Caco-2 (cell line): ENCODE results near the gene TTLL7. TPM values are rescaled to one million over a fixed set of nuclear protein-coding genes. Genes with fewer than 3 reads are reported as not detected.

Experiments used
- BruUV-seq: library from RNA; stranded (reverse); fragments of 400-500 nt; replicated peaks from 2 replicates; lab custom pipeline; 2021; lab: Mats Ljungman, UMichigan
- CTCF ChIA-PET: fragments of 300-600 bp; sonication (Branson Sonifier 250); formaldehyde crosslinking; loops from one replicate; lab custom pipeline; 2022; ENCODE audit warnings: antibody characterized with exemption; lab: Charles Lee
- POLR2A ChIA-PET: fragments of 300-600 bp; sonication (Branson Sonifier 250); formaldehyde crosslinking; loops from one replicate; lab custom pipeline; 2022; ENCODE audit warnings: antibody characterized with exemption; lab: Charles Lee
- DNase-seq, 2 experiments: peaks; one replicate each; pipeline versions ENCODE4 v3.0.0 to v3.0.0-alpha.2; 2020 to 2022
- H3K27me3 ChIP-seq: replicated peaks from 2 replicates; pipeline ENCODE4 v1.6.0; 2011; ENCODE audit warnings: low read length; ENCODE audit not compliant: control insufficient read depth, insufficient read depth
- H3K36me3 ChIP-seq: 2 replicates; pipeline ENCODE4 v1.5.1; 2011; ENCODE audit warnings: low read length; ENCODE audit not compliant: control insufficient read depth, insufficient read depth
- H3K4me1 ChIP-seq: fragments of 250-450 bp; sonication (Bioruptor Pico); 2 replicates; pipeline ENCODE4 v1.5.1; 2020; ENCODE audit warnings: mild to moderate bottlenecking
- H3K4me3 ChIP-seq: 2 replicates; pipeline ENCODE4 v1.5.1; 2011; ENCODE audit warnings: low read depth, mild to moderate bottlenecking, control low read depth, low read length
- H3K9me3 ChIP-seq: fragments of 250-450 bp; sonication (Bioruptor Pico); 2 replicates; pipeline ENCODE4 v1.5.1; 2020; ENCODE audit warnings: mild to moderate bottlenecking, moderate library complexity
- H3K27ac Mint-ChIP-seq: one replicate; pipeline ENCODE4 v1.8.0; 2022; ENCODE audit warnings: mixed read lengths; ENCODE audit not compliant: unreplicated experiment
- H3K27me3 Mint-ChIP-seq: one replicate; pipeline ENCODE4 v1.8.0; 2022; ENCODE audit warnings: mixed read lengths; ENCODE audit not compliant: insufficient read depth, unreplicated experiment
- H3K36me3 Mint-ChIP-seq: one replicate; pipeline ENCODE4 v1.8.0; 2022; ENCODE audit warnings: mild to moderate bottlenecking, mixed read lengths; ENCODE audit not compliant: insufficient read depth, unreplicated experiment
- H3K4me1 Mint-ChIP-seq: one replicate; pipeline ENCODE4 v1.8.0; 2022; ENCODE audit warnings: low read depth, mixed read lengths; ENCODE audit not compliant: unreplicated experiment
- H3K4me3 Mint-ChIP-seq: one replicate; pipeline ENCODE4 v1.8.0; 2022; ENCODE audit warnings: mild to moderate bottlenecking, moderate library complexity, mixed read lengths; ENCODE audit not compliant: unreplicated experiment
- H3K9me3 Mint-ChIP-seq: one replicate; pipeline ENCODE4 v1.8.0; 2022; ENCODE audit warnings: mixed read lengths; ENCODE audit not compliant: unreplicated experiment
- CTCF ChIP-seq, 2 experiments: fragments of 200-600 bp in 1 of 2; IDR thresholded peaks; 1 replicate in 1 of 2; 2 replicates in 1 of 2; pipeline versions ENCODE4 v1.5.1 to v1.8.0; 2011 to 2022; ENCODE audit warnings: antibody characterized with exemption in 1 of 2, control low read depth in 1 of 2, inconsistent platforms in 1 of 2, low read depth in 1 of 2, low read length in 1 of 2, mild to moderate bottlenecking in 1 of 2, moderate library complexity in 1 of 2; ENCODE audit not compliant: insufficient read depth in 1 of 2, severe bottlenecking in 1 of 2, unreplicated experiment in 1 of 2
- intact Hi-C: fragments of 100-400 bp; cut with micrococcal nuclease; formaldehyde crosslinking; loops from one replicate; pipeline ENCODE4 v1.10.0; 2022; ENCODE audit not compliant: unreplicated experiment
- total RNA-seq: library from RNA; stranded (reverse); gene quantifications from 2 replicates; pipeline ENCODE4 v1.2.3, GENCODE V29; 2022

Gene TTLL7
- total RNA-seq, 1 experiment from 2014 or later, result 0.75 TPM

- TF ChIP-seq CTCF (IDR thresholded peaks at IDR 0.05; ENCODE audit: insufficient read depth in 1 of 2, low read depth in 1 of 2, low read length in 1 of 2, severe bottlenecking in 1 of 2, unreplicated experiment in 1 of 2), result no peak
- Mint-ChIP-seq H3K4me1 (peaks cover 5% of the 10 kb centered on the region), H3K27me3 (no peaks in the 10 kb centered on the region), H3K9me3 (no peaks in the 10 kb centered on the region), H3K27ac (no peak overlapping the region), H3K36me3 (no peaks in the 10 kb centered on the region), H3K4me3 (no peak overlapping the region)
- H3K4me3 ChIP-seq, result no peak overlapping the region
- DNase-seq, result no peak
- BruUV-seq, result no TSS peak
- H3K9me3 ChIP-seq, result no peaks in the 10 kb centered on the region
- no peaks in the 10 kb centered on the region for H3K36me3 ChIP-seq
- H3K27me3 ChIP-seq, result no peaks in the 10 kb centered on the region
- peaks cover 11% of the 10 kb centered on the region; the same call in 1 of the 2 replicates for H3K4me1 ChIP-seq
- ChIA-PET POLR2A (no interaction called here), CTCF (no interaction called here)
- intact Hi-C loops, result no loop called here
Observed at GRCh38 chr1:84019217-84019616, 20.3 kb upstream of the TTLL7 start.

- Histone ChIP-seq H3K4me3 (no peak overlapping the region), H3K27me3 (no peaks in the 10 kb centered on the region), H3K9me3 (no peaks in the 10 kb centered on the region), H3K36me3 (no peaks in the 10 kb centered on the region), H3K4me1 (no peaks in the 10 kb centered on the region)
- H3K9me3 Mint-ChIP-seq, result no peaks in the 10 kb centered on the region
- DNase-seq, result no peak
- intact Hi-C loops, result no loop called here
- ChIA-PET POLR2A (no interaction called here), CTCF (no interaction called here)
- no peaks in the 10 kb centered on the region for H3K36me3 Mint-ChIP-seq
- H3K4me1 Mint-ChIP-seq, result no peaks in the 10 kb centered on the region
- H3K4me3 Mint-ChIP-seq, result no peak overlapping the region
- no peak for TF ChIP-seq CTCF (IDR thresholded peaks at IDR 0.05; ENCODE audit: insufficient read depth in 1 of 2, low read depth in 1 of 2, low read length in 1 of 2, severe bottlenecking in 1 of 2, unreplicated experiment in 1 of 2)
- H3K27ac Mint-ChIP-seq, result no peak overlapping the region
- BruUV-seq, result no TSS peak
- no peaks in the 10 kb centered on the region for H3K27me3 Mint-ChIP-seq
Observed at GRCh38 chr1:84013708-84014107, 14.8 kb upstream of the TTLL7 start.

- Mint-ChIP-seq H3K27me3 (no peaks in the 10 kb centered on the region), H3K27ac (no peak overlapping the region), H3K36me3 (no peaks in the 10 kb centered on the region), H3K4me1 (no peaks in the 10 kb centered on the region), H3K4me3 (no peak overlapping the region), H3K9me3 (no peaks in the 10 kb centered on the region)
- no peak for DNase-seq
- Histone ChIP-seq H3K27me3 (no peaks in the 10 kb centered on the region), H3K4me3 (no peak overlapping the region), H3K36me3 (no peaks in the 10 kb centered on the region), H3K4me1 (no peaks in the 10 kb centered on the region), H3K9me3 (no peaks in the 10 kb centered on the region)
- POLR2A ChIA-PET, result no interaction called here
- no TSS peak for BruUV-seq
- intact Hi-C loops, result no loop called here
- no peak for TF ChIP-seq CTCF (IDR thresholded peaks at IDR 0.05; ENCODE audit: insufficient read depth in 1 of 2, low read depth in 1 of 2, low read length in 1 of 2, severe bottlenecking in 1 of 2, unreplicated experiment in 1 of 2)
- CTCF ChIA-PET, result no interaction called here
Observed at GRCh38 chr1:84012018-84012417, 13.1 kb upstream of the TTLL7 start.
